Endodermal cell (in vitro differentiated cells): ENCODE data around the gene CCSER1. TPM values are rescaled to one million over a fixed set of nuclear protein-coding genes. Genes with fewer than 3 reads are reported as not detected.

Experiments used
- DNase-seq: peaks from one replicate; pipeline ENCODE4 v3.0.0-alpha.2; 2017
- H3K27ac ChIP-seq: 2 replicates; pipeline ENCODE4 v1.5.1; 2013; ENCODE audit warnings: mild to moderate bottlenecking, low read depth, low read length, moderate library complexity
- H3K27me3 ChIP-seq: 2 replicates; pipeline ENCODE4 v1.6.1; 2013; ENCODE audit warnings: mild to moderate bottlenecking, low read length, moderate library complexity; ENCODE audit not compliant: insufficient read depth, control insufficient read depth, poor library complexity, severe bottlenecking
- H3K36me3 ChIP-seq: 2 replicates; pipeline ENCODE4 v1.7.0; 2013; ENCODE audit warnings: mild to moderate bottlenecking, low read length, moderate library complexity; ENCODE audit not compliant: control insufficient read depth, insufficient read depth
- H3K4me1 ChIP-seq: one replicate; pipeline ENCODE4 v1.7.0; 2013; ENCODE audit warnings: low read length; ENCODE audit not compliant: control insufficient read depth, insufficient read depth
- H3K4me3 ChIP-seq: 2 replicates; pipeline ENCODE4 v1.5.1; 2013; ENCODE audit warnings: mild to moderate bottlenecking, low read length, moderate library complexity
- H3K9ac ChIP-seq: 2 replicates; pipeline ENCODE4 v1.6.1; 2013; ENCODE audit warnings: mild to moderate bottlenecking, low read length, moderate library complexity; ENCODE audit not compliant: poor library complexity, severe bottlenecking; ENCODE audit errors: extremely low read depth
- H3K9me3 ChIP-seq: 2 replicates; pipeline ENCODE4 v1.6.1; 2013; ENCODE audit warnings: mild to moderate bottlenecking, low read length, moderate library complexity; ENCODE audit not compliant: control insufficient read depth
- H3K27ac Mint-ChIP-seq: 2 replicates; pipeline ENCODE4 v1.8.0; 2020; ENCODE audit warnings: mixed read lengths
- H3K27me3 Mint-ChIP-seq: 2 replicates; pipeline ENCODE4 v1.8.0; 2021; ENCODE audit warnings: mild to moderate bottlenecking, mixed read lengths; ENCODE audit not compliant: insufficient read depth
- H3K36me3 Mint-ChIP-seq: 2 replicates; pipeline ENCODE4 v1.8.0; 2020; ENCODE audit warnings: low read depth, mixed read lengths
- H3K4me1 Mint-ChIP-seq: 2 replicates; pipeline ENCODE4 v1.8.0; 2020; ENCODE audit warnings: mixed read lengths
- H3K4me3 Mint-ChIP-seq: 2 replicates; pipeline ENCODE4 v1.8.0; 2020; ENCODE audit warnings: mild to moderate bottlenecking, moderate library complexity, mixed read lengths
- H3K9me3 Mint-ChIP-seq: 2 replicates; pipeline ENCODE4 v1.8.0; 2020; ENCODE audit warnings: mild to moderate bottlenecking, mixed read lengths
- WGBS, 2 experiments: methylation state at CpG; one replicate each; pipeline versions ENCODE4 v1.1.5 to v1.1.7; 2013; ENCODE audit warnings: missing lambda C conversion rate in 2 of 2, mixed read lengths in 1 of 2; ENCODE audit not compliant: insufficient coverage in 1 of 2, insufficient read length in 1 of 2; 5-methylcytosine and 5-hydroxymethylcytosine counted together
- total RNA-seq, 2 donors: library from RNA; stranded (reverse); fragmentation: NEBNext Ultra II Directional in 1 of 2; extraction: Animal tissue kit (Norgen Biotek cat#: 25700) in 1 of 2; gene quantifications; 2 replicates in 1 of 2; 3 replicates in 1 of 2; pipeline ENCODE4 v1.2.1, GENCODE V29; 2021
- TF ChIP-seq, protein P1 (sequence below): fragments of 200-600 bp; sonication (generic); conservative IDR thresholded peaks from 2 replicates; pipeline ENCODE4 v1.5.0; 2021; ENCODE audit warnings: antibody characterized with exemption, mild to moderate bottlenecking

The CCSER1 gene
- total RNA-seq, 2 donors from 2014 or later, result 1.1 to 2.2 TPM

DNA sequence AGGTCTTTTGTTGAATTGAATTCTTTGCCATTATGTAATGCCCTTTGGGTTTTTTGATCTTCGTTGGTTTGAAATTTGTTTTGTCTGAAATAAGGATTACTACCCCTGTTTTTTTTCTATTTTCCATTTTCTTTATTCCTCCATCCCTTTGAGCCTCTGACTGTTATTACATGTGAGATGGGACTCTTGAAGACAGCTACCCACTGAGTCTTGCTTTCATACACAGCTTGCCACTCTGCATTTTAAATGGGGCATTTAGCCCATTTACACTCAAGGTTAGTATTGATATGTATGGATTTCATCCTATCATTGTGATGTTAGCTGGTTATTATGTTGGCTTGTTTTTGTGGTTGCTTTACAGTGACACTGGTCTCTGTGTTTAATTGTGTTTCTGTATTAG is 1440.4 kb downstream of the CCSER1 start:
- no peak overlapping the region for H3K4me3 Mint-ChIP-seq
- H3K4me1 Mint-ChIP-seq, result peaks cover 4% of the 10 kb centered on the region
- H3K36me3 ChIP-seq, result no peaks in the 10 kb centered on the region
- H3K27ac Mint-ChIP-seq, result no peak overlapping the region
- TF ChIP-seq, protein P1, sequence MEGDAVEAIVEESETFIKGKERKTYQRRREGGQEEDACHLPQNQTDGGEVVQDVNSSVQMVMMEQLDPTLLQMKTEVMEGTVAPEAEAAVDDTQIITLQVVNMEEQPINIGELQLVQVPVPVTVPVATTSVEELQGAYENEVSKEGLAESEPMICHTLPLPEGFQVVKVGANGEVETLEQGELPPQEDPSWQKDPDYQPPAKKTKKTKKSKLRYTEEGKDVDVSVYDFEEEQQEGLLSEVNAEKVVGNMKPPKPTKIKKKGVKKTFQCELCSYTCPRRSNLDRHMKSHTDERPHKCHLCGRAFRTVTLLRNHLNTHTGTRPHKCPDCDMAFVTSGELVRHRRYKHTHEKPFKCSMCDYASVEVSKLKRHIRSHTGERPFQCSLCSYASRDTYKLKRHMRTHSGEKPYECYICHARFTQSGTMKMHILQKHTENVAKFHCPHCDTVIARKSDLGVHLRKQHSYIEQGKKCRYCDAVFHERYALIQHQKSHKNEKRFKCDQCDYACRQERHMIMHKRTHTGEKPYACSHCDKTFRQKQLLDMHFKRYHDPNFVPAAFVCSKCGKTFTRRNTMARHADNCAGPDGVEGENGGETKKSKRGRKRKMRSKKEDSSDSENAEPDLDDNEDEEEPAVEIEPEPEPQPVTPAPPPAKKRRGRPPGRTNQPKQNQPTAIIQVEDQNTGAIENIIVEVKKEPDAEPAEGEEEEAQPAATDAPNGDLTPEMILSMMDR, result no peak
- WGBS, 2 experiments, result no CpG with 5 or more reads among the region's 1 CpG
- peaks cover 40% of the 10 kb centered on the region for H3K9me3 Mint-ChIP-seq
- no peaks in the 10 kb centered on the region for H3K4me1 ChIP-seq
- no peak overlapping the region for H3K4me3 ChIP-seq
- H3K9me3 ChIP-seq, result peaks cover 37% of the 10 kb centered on the region
- DNase-seq, result no peak
- H3K27me3 Mint-ChIP-seq, result no peaks in the 10 kb centered on the region
- H3K27me3 ChIP-seq, result no peaks in the 10 kb centered on the region
- no peak overlapping the region for H3K9ac ChIP-seq
- no peak overlapping the region for H3K27ac ChIP-seq
- H3K36me3 Mint-ChIP-seq, result peaks cover 5% of the 10 kb centered on the region

DNA sequence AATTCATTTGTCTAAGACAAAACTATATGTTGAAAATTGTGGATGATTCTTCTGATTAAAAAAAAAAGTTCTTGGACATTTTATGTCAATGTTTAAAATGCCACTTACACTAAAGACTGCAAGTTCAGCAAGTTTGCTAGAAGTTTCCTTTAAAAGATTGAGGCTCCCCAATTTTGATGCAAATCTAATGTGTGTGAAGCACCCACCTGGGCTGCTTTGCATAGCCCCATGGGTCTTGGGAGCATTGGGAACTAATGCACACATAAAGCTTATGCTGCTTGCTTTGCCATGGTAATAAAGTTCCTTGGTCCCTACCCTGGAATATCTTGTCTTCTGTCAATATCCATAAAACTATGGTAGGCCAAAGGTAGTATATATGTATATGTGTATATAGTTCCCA is 1450.7 kb downstream of the CCSER1 start:
- Mint-ChIP-seq H3K27me3 (no peaks in the 10 kb centered on the region), H3K27ac (no peak overlapping the region), H3K36me3 (no peaks in the 10 kb centered on the region), H3K4me1 (no peaks in the 10 kb centered on the region), H3K4me3 (no peak overlapping the region), H3K9me3 (no peaks in the 10 kb centered on the region)
- H3K27me3 ChIP-seq, result no peaks in the 10 kb centered on the region
- H3K9me3 ChIP-seq, result no peaks in the 10 kb centered on the region
- no peaks in the 10 kb centered on the region for H3K4me1 ChIP-seq
- no peak for DNase-seq
- TF ChIP-seq, protein P1, result no peak
- no peak overlapping the region for H3K27ac ChIP-seq
- H3K9ac ChIP-seq, result no peak overlapping the region
- H3K4me3 ChIP-seq, result no peak overlapping the region
- no peaks in the 10 kb centered on the region for H3K36me3 ChIP-seq

GRCh38 chr4:91590260-91590659 is 1463.1 kb downstream of the CCSER1 start:
- no peaks in the 10 kb centered on the region for H3K36me3 ChIP-seq
- H3K4me1 Mint-ChIP-seq, result peaks cover 3% of the 10 kb centered on the region
- no peaks in the 10 kb centered on the region for H3K27me3 ChIP-seq

More at GRCh38 chr4:91590260-91590659, 1463.1 kb downstream of the CCSER1 start:
- no peak overlapping the region for H3K9ac ChIP-seq
- no peak for DNase-seq
- H3K27ac ChIP-seq, result no peak overlapping the region
- no peaks in the 10 kb centered on the region for H3K9me3 Mint-ChIP-seq
- 89 to 91% methylated on average over 1 to 3 of the region's 3 CpGs for WGBS, 2 experiments
- no peaks in the 10 kb centered on the region for H3K36me3 Mint-ChIP-seq
- no peak overlapping the region for H3K27ac Mint-ChIP-seq
- no peak overlapping the region for H3K4me3 ChIP-seq
- TF ChIP-seq, protein P1, result no peak
- no peaks in the 10 kb centered on the region for H3K9me3 ChIP-seq
- H3K4me1 ChIP-seq, result no peaks in the 10 kb centered on the region
- no peak overlapping the region for H3K4me3 Mint-ChIP-seq
- no peaks in the 10 kb centered on the region for H3K27me3 Mint-ChIP-seq
